A549 (cell line): ENCODE measurements around the gene HTR3A. TPM values are rescaled to one million over a fixed set of nuclear protein-coding genes. Genes with fewer than 3 reads are reported as not detected.

Experiments used
- ATAC-seq, 2 experiments: fragments of 200-7000 bp in 1 of 2; fragments of >200 bp in 1 of 2; cut with Nextera tagmentation in 1 of 2; cut with Tn5 transposase in 1 of 2; 3 replicates each; pipeline versions ENCODE4 v1.8.0 to v1.9.1; 2018 to 2020; ENCODE audit warnings: mild to moderate bottlenecking in 1 of 2, moderate library complexity in 1 of 2
- CTCF ChIA-PET: fragments of 300-600 bp; sonication (Branson Sonifier 250); formaldehyde crosslinking; extraction: SDS; loops from one replicate; lab custom pipeline; 2021; ENCODE audit warnings: antibody characterized with exemption, inconsistent platforms; lab: Yijun Ruan, JAX
- POLR2A ChIA-PET: fragments of 350-600 bp; formaldehyde crosslinking; extraction: SDS; loops from one replicate; lab custom pipeline; 2021; ENCODE audit warnings: antibody characterized with exemption, inconsistent platforms; lab: Yijun Ruan, JAX
- DNase-seq, 2 experiments: peaks; one replicate each; pipeline versions ENCODE4 v3.0.0 to v3.0.0-alpha.2; 2011 to 2016; ENCODE audit warnings: low read depth in 1 of 2, low spot score in 1 of 2
- FAIRE-seq: peaks from 2 replicates; lab custom pipeline; 2011; peaks lifted over from hg19 to GRCh38; lab: Jason Lieb, UNC
- H3K27ac ChIP-seq, 2 experiments: fragments of >200 bp; sonication (Bioruptor Twin); formaldehyde crosslinking; 3 replicates each; pipeline ENCODE4 v1.5.1; 2016 to 2017
- H3K4me1 ChIP-seq: fragments of >200 bp; sonication (Bioruptor Twin); formaldehyde crosslinking; 3 replicates; pipeline ENCODE4 v1.6.1; 2016
- H3K4me2 ChIP-seq: fragments of >200 bp; sonication (Bioruptor Twin); formaldehyde crosslinking; 3 replicates; pipeline ENCODE4 v1.6.1; 2016
- H3K4me3 ChIP-seq: fragments of >200 bp; sonication (Bioruptor Twin); formaldehyde crosslinking; 3 replicates; pipeline ENCODE4 v1.5.1; 2016
- H3K9me3 ChIP-seq: fragments of >200 bp; sonication (Bioruptor Twin); formaldehyde crosslinking; 3 replicates; pipeline ENCODE4 v1.6.1; 2016
- CBX2 ChIP-seq: fragments of 200-600 bp; sonication (generic); IDR thresholded peaks from 2 replicates; pipeline ENCODE4 v1.6.1; 2016; ENCODE audit warnings: low read depth, mild to moderate bottlenecking, borderline replicate concordance
- CBX8 ChIP-seq: fragments of 200-600 bp; sonication (generic); IDR thresholded peaks from 2 replicates; pipeline ENCODE4 v1.6.1; 2016
- CHD2 ChIP-seq: fragments of 150-350 bp; IDR thresholded peaks from 2 replicates; pipeline ENCODE4 v1.6.1; 2014; ENCODE audit warnings: low read length; ENCODE audit not compliant: partially characterized antibody
- CHD4 ChIP-seq: fragments of 200-600 bp; sonication (generic); IDR thresholded peaks from 2 replicates; pipeline ENCODE4 v1.6.1; 2016; ENCODE audit warnings: antibody characterized with exemption, mild to moderate bottlenecking, borderline replicate concordance
- EHF ChIP-seq: fragments of 250-450 bp; sonication (Bioruptor Pico); IDR thresholded peaks from 2 replicates; pipeline ENCODE4 v1.5.0; 2020; ENCODE audit warnings: mild to moderate bottlenecking
- EP300 ChIP-seq, 2 experiments: fragments of >200 bp; sonication (Bioruptor Twin); formaldehyde crosslinking; IDR thresholded peaks; 2 replicates in 1 of 2; 3 replicates in 1 of 2; pipeline ENCODE4 v1.6.1; 2016 to 2017
- FOSB ChIP-seq: fragments of 250-450 bp; sonication (Bioruptor Pico); IDR thresholded peaks from 2 replicates; pipeline ENCODE4 v1.5.0; 2020; ENCODE audit warnings: mild to moderate bottlenecking, moderate library complexity
- FOSL2 ChIP-seq, 2 experiments: fragments of 450-650 bp in 1 of 2; fragments of >200 bp in 1 of 2; sonication (Bioruptor Twin) in 1 of 2; formaldehyde crosslinking; IDR thresholded peaks; 2 replicates each; pipeline versions ENCODE4 v1.5.0 to v1.6.1; 2016 to 2020; ENCODE audit warnings: mild to moderate bottlenecking in 1 of 2, moderate library complexity in 1 of 2
- HDAC2 ChIP-seq: fragments of 200-600 bp; sonication (generic); IDR thresholded peaks from 2 replicates; pipeline ENCODE4 v1.6.1; 2016
- HOXB5 ChIP-seq: fragments of 250-450 bp; sonication (Bioruptor Pico); IDR thresholded peaks from 2 replicates; pipeline ENCODE4 v1.5.0; 2020; ENCODE audit warnings: mild to moderate bottlenecking, moderate library complexity
- JUNB ChIP-seq: fragments of >200 bp; sonication (Bioruptor Twin); formaldehyde crosslinking; IDR thresholded peaks from 2 replicates; pipeline ENCODE4 v1.6.1; 2016
- MYC ChIP-seq: IDR thresholded peaks from 2 replicates; pipeline ENCODE4 v1.6.1; 2012; ENCODE audit warnings: mild to moderate bottlenecking, inconsistent platforms, low read length, improper control_type of control experiment, borderline replicate concordance
- NPAS2 ChIP-seq: fragments of 250-450 bp; sonication (Bioruptor Pico); IDR thresholded peaks from 2 replicates; pipeline ENCODE4 v1.8.0; 2022; ENCODE audit warnings: mild to moderate bottlenecking, moderate library complexity, borderline replicate concordance
- POLR2A ChIP-seq: IDR thresholded peaks from 2 replicates; pipeline ENCODE4 v1.6.1; 2012; ENCODE audit warnings: mild to moderate bottlenecking, low read length
- POLR2AphosphoS2 ChIP-seq: conservative IDR thresholded peaks from 2 replicates; pipeline ENCODE4 v1.6.1; 2012; ENCODE audit warnings: low read length, improper control_type of control experiment, inconsistent platforms
- RNF2 ChIP-seq: fragments of 200-600 bp; sonication (generic); IDR thresholded peaks from 2 replicates; pipeline ENCODE4 v1.6.1; 2016; ENCODE audit warnings: low read depth, mild to moderate bottlenecking, antibody characterized with exemption, moderate library complexity, borderline replicate concordance
- SMC3 ChIP-seq: fragments of >200 bp; sonication (Bioruptor Twin); formaldehyde crosslinking; IDR thresholded peaks from 3 replicates; pipeline ENCODE4 v1.6.1; 2018; ENCODE audit warnings: inconsistent platforms
- ZC3H11A ChIP-seq: fragments of 450-650 bp; IDR thresholded peaks from 2 replicates; pipeline ENCODE4 v1.6.1; 2014; ENCODE audit warnings: antibody characterized with exemption, mild to moderate bottlenecking
- WGBS: methylation state at CpG from one replicate; pipeline ENCODE4 v1.1.6; 2017; ENCODE audit errors: missing lambda C conversion rate; 5-methylcytosine and 5-hydroxymethylcytosine counted together
- polyA plus RNA-seq, 4 experiments: library from polyadenylated mRNA; depleted of rRNA in 3 of 4; stranded (reverse); fragments of >200 nt; fragmentation: RNase III in 1 of 4; extraction: RNeasy Plus Mini Kit Qiagen cat#74134 plus additional on column Dnase treatment in 1 of 4; gene quantifications; 2 replicates in 3 of 4; 3 replicates in 1 of 4; pipeline ENCODE4 v1.2.3, GENCODE V29; 2011 to 2017
- TF ChIP-seq, protein P1 (sequence below): IDR thresholded peaks from 2 replicates; pipeline ENCODE4 v1.6.1; 2012
- TF ChIP-seq, protein P2 (sequence below): IDR thresholded peaks from 2 replicates; pipeline ENCODE4 v1.6.1; 2012; ENCODE audit warnings: low read depth, borderline replicate concordance
- TF ChIP-seq, protein P3 (sequence below): fragments of 250-450 bp; sonication (Bioruptor Pico); IDR thresholded peaks from 2 replicates; pipeline ENCODE4 v1.5.0; 2021; ENCODE audit warnings: mild to moderate bottlenecking, moderate library complexity, borderline replicate concordance
- TF ChIP-seq, protein P4 (sequence below): fragments of 150-350 bp; IDR thresholded peaks from 2 replicates; pipeline ENCODE4 v1.6.1; 2014; ENCODE audit warnings: low read depth, mild to moderate bottlenecking, low read length
- TF ChIP-seq, protein P5 (sequence below): fragments of >200 bp; sonication (Bioruptor Twin); formaldehyde crosslinking; IDR thresholded peaks from 2 replicates; pipeline ENCODE4 v1.6.1; 2016
- TF ChIP-seq, protein P6 (sequence below): fragments of >200 bp; sonication (Bioruptor Twin); formaldehyde crosslinking; IDR thresholded peaks from 3 replicates; pipeline ENCODE4 v1.6.1; 2016
- TF ChIP-seq, protein P7 (sequence below): fragments of 450-650 bp; IDR thresholded peaks from 2 replicates; pipeline ENCODE4 v1.6.1; 2014; ENCODE audit warnings: antibody characterized with exemption

HTR3A gene
- polyA plus RNA-seq, 2 of the 4 experiments (the other 2 are of a cell fraction) = not detected

DNA sequence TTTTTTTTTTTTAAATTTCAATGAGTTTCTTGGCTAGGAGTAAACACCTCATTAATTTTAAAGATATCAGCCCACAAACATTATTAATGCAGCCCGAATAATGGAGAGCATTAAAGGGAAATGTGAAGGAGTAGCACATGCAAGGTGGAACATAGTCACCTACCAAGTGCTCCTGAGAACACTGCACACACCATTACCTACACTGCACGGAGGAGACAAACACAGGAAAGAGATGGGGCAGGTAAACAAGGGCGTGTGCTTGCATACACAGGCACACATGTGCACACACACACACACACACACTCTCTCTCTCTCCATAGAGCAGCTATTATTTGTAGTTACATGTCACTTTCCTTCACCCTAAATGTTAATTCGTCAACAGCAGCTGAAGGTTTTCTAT is 40.1 kb upstream of the HTR3A start:
- Histone ChIP-seq H3K9me3 (no peaks in the 10 kb centered on the region), H3K4me1 (no peaks in the 10 kb centered on the region), H3K27ac (no peak overlapping the region), H3K4me2 (no peak overlapping the region), H3K4me3 (no peak overlapping the region)
- CTCF ChIA-PET = no interaction called here
- FAIRE-seq (no peak), ATAC-seq (no peak), DNase-seq (no peak)
- no peak for TF ChIP-seq POLR2A
- POLR2A ChIA-PET = no interaction called here
- 5% methylated on average over 4 of the region's 4 CpGs for WGBS

DNA sequence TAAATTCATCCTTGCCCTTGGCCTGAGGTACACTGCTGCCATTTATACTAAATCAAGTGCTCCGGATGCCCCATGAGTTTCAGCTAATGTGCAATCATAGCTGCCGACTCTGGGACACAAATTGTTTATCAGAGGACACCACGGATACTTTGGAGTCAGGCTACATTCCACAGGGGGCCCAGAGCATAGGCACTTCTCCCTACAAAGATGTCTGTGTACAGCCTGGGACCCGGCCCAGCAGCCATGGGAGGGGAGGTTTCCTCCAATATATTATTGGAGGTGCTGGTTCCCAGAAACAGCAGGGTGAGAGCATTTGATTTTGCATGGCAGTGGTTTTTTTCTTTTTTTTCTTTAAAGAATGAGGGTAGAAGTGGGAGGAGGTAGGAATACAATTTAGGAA is 39.0 kb upstream of the HTR3A start:
- WGBS = 37% methylated on average over 4 of the region's 4 CpGs
- Histone ChIP-seq H3K4me1 (no peaks in the 10 kb centered on the region), H3K27ac (no peak overlapping the region), H3K9me3 (no peaks in the 10 kb centered on the region), H3K4me3 (no peak overlapping the region), H3K4me2 (no peak overlapping the region)
- CTCF ChIA-PET = no interaction called here
- no peak for ATAC-seq
- TF ChIP-seq POLR2AphosphoS2 (no peak), FOSB (CRISPR knock-in tag) (no peak), SMC3 (no peak), ZC3H11A (no peak), MYC (no peak), EHF (CRISPR knock-in tag) (no peak), CHD2 (no peak), CHD4 (no peak)
- TF ChIP-seq, protein P1, sequence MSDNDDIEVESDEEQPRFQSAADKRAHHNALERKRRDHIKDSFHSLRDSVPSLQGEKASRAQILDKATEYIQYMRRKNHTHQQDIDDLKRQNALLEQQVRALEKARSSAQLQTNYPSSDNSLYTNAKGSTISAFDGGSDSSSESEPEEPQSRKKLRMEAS = no peak
- TF ChIP-seq, protein P2, sequence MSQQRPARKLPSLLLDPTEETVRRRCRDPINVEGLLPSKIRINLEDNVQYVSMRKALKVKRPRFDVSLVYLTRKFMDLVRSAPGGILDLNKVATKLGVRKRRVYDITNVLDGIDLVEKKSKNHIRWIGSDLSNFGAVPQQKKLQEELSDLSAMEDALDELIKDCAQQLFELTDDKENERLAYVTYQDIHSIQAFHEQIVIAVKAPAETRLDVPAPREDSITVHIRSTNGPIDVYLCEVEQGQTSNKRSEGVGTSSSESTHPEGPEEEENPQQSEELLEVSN = no peak
- TF ChIP-seq, protein P3, sequence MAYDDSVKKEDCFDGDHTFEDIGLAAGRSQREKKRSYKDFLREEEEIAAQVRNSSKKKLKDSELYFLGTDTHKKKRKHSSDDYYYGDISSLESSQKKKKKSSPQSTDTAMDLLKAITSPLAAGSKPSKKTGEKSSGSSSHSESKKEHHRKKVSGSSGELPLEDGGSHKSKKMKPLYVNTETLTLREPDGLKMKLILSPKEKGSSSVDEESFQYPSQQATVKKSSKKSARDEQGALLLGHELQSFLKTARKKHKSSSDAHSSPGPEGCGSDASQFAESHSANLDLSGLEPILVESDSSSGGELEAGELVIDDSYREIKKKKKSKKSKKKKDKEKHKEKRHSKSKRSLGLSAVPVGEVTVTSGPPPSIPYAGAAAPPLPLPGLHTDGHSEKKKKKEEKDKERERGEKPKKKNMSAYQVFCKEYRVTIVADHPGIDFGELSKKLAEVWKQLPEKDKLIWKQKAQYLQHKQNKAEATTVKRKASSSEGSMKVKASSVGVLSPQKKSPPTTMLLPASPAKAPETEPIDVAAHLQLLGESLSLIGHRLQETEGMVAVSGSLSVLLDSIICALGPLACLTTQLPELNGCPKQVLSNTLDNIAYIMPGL (CRISPR knock-in tag) = no peak
- POLR2A ChIA-PET = no interaction called here
- FAIRE-seq = no peak
- DNase-seq = no peak

- Histone ChIP-seq H3K9me3 (no peaks in the 10 kb centered on the region), H3K4me2 (no peak overlapping the region), H3K4me1 (no peaks in the 10 kb centered on the region), H3K27ac (no peak overlapping the region), H3K4me3 (no peak overlapping the region)
- DNase-seq (no peak), ATAC-seq (no peak), FAIRE-seq (no peak)
- ChIA-PET POLR2A (no interaction called here), CTCF (no interaction called here)
- TF ChIP-seq NPAS2 (CRISPR knock-in tag) (no peak), HDAC2 (no peak), HOXB5 (CRISPR knock-in tag) (no peak), CHD2 (no peak), JUNB (no peak), CBX8 (no peak), POLR2A (no peak), RNF2 (no peak), CBX2 (no peak), EP300 (IDR thresholded peaks at IDR 0.05) (no peak), FOSL2 (IDR thresholded peaks at IDR 0.05) (no peak), FOSL2 (CRISPR knock-in tag; IDR thresholded peaks at IDR 0.05) (no peak)
- TF ChIP-seq, protein P4, sequence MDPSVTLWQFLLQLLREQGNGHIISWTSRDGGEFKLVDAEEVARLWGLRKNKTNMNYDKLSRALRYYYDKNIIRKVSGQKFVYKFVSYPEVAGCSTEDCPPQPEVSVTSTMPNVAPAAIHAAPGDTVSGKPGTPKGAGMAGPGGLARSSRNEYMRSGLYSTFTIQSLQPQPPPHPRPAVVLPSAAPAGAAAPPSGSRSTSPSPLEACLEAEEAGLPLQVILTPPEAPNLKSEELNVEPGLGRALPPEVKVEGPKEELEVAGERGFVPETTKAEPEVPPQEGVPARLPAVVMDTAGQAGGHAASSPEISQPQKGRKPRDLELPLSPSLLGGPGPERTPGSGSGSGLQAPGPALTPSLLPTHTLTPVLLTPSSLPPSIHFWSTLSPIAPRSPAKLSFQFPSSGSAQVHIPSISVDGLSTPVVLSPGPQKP = no peak
- TF ChIP-seq, protein P5, sequence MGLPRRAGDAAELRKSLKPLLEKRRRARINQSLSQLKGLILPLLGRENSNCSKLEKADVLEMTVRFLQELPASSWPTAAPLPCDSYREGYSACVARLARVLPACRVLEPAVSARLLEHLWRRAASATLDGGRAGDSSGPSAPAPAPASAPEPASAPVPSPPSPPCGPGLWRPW = no peak
- TF ChIP-seq, protein P3 (CRISPR knock-in tag) = no peak
- TF ChIP-seq, protein P6, sequence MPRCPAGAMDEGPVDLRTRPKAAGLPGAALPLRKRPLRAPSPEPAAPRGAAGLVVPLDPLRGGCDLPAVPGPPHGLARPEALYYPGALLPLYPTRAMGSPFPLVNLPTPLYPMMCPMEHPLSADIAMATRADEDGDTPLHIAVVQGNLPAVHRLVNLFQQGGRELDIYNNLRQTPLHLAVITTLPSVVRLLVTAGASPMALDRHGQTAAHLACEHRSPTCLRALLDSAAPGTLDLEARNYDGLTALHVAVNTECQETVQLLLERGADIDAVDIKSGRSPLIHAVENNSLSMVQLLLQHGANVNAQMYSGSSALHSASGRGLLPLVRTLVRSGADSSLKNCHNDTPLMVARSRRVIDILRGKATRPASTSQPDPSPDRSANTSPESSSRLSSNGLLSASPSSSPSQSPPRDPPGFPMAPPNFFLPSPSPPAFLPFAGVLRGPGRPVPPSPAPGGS = no peak
- TF ChIP-seq, protein P7, sequence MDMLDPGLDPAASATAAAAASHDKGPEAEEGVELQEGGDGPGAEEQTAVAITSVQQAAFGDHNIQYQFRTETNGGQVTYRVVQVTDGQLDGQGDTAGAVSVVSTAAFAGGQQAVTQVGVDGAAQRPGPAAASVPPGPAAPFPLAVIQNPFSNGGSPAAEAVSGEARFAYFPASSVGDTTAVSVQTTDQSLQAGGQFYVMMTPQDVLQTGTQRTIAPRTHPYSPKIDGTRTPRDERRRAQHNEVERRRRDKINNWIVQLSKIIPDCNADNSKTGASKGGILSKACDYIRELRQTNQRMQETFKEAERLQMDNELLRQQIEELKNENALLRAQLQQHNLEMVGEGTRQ = no peak
- WGBS = 29% methylated on average over 3 of the region's 3 CpGs
Observed at GRCh38 chr11:113937918-113938317, 37.0 kb upstream of the HTR3A start.
